ENCODE data around the gene U2AF1.
"Not testable (repeated sequence)": the region's sequence is repeated elsewhere in the genome, so short reads cannot be mapped to it uniquely, and the experiment has no call there.

Gene U2AF1

GRCh38 chr21:43076643-43077042, 30.7 kb downstream of the U2AF1 start:
- DNase-seq (ENCODE audit: low read depth) = not testable (repeated sequence)

GRCh38 chr21:43076023-43076637, 31.2 kb downstream of the U2AF1 start:
- DNase-seq (ENCODE audit: low read depth) = not testable (repeated sequence)

GRCh38 chr21:43075170-43076022, 32.0 kb downstream of the U2AF1 start, which contains the start of gene CBS:
Gene CBS, minus strand, starts transcription at chr21:43075835. Its CDS starts 3,642 bp downstream, at chr21:43072193.
- not testable (repeated sequence) for DNase-seq (ENCODE audit: low read depth)

GRCh38 chr21:43074401-43075169, 32.8 kb downstream of the U2AF1 start:
- DNase-seq (ENCODE audit: low read depth) = not testable (repeated sequence)

- DNase-seq (ENCODE audit: low read depth) = not testable (repeated sequence)
Measured at GRCh38 chr21:43072742-43073141, 34.6 kb downstream of the U2AF1 start.

- not testable (repeated sequence) for DNase-seq (ENCODE audit: low read depth)
Measured at GRCh38 chr21:43069682-43070081, 37.7 kb downstream of the U2AF1 start.

GRCh38 chr21:43068065-43068464, 39.3 kb downstream of the U2AF1 start:
- not testable (repeated sequence) for DNase-seq (ENCODE audit: low read depth)

- DNase-seq (ENCODE audit: low read depth) = not testable (repeated sequence)
Measured at GRCh38 chr21:43066690-43067089, 40.7 kb downstream of the U2AF1 start.

GRCh38 chr21:43065991-43066390, 41.4 kb downstream of the U2AF1 start:
- not testable (repeated sequence) for DNase-seq (ENCODE audit: low read depth)

GRCh38 chr21:43064265-43064917, 43.0 kb downstream of the U2AF1 start:
- not testable (repeated sequence) for DNase-seq (ENCODE audit: low read depth)

GRCh38 chr21:43062955-43063664, 44.3 kb downstream of the U2AF1 start:
- DNase-seq (ENCODE audit: low read depth) = not testable (repeated sequence)

GRCh38 chr21:43053112-43053511, 54.3 kb downstream of the U2AF1 start:
- not testable (repeated sequence) for DNase-seq (ENCODE audit: low read depth)

- not testable (repeated sequence) for DNase-seq (ENCODE audit: low read depth)
Measured at GRCh38 chr21:43045876-43046821, 61.2 kb downstream of the U2AF1 start.

- DNase-seq (ENCODE audit: low read depth) = not testable (repeated sequence)
Measured at GRCh38 chr21:43045165-43045875, 62.0 kb downstream of the U2AF1 start.

- DNase-seq (ENCODE audit: low read depth) = not testable (repeated sequence)
Measured at GRCh38 chr21:43044547-43044946, 62.8 kb downstream of the U2AF1 start.

GRCh38 chr21:43043291-43043690, 64.1 kb downstream of the U2AF1 start:
- DNase-seq (ENCODE audit: low read depth) = not testable (repeated sequence)

All from ELR (cell line).